HG03520 (cell line): Measurements from ENCODE around the gene ENDOU.
A peak's percentile ranks its signal among the peaks of the same experiment; 100 is the strongest.

Source experiments
- ATAC-seq: cut with Tn5 transposase; IDR thresholded peaks from one replicate; pipeline ENCODE4 v1.9.1; 2021; ENCODE audit warnings: mild to moderate bottlenecking, moderate library complexity; ENCODE audit not compliant: unreplicated experiment

ENDOU gene

GRCh38 chr12:47722941-47723631 lies 2.2 kb downstream of the ENDOU start:
- no peak for ATAC-seq

- no peak for ATAC-seq
Observed at GRCh38 chr12:47722136-47722834, 3.0 kb downstream of the ENDOU start.

DNA sequence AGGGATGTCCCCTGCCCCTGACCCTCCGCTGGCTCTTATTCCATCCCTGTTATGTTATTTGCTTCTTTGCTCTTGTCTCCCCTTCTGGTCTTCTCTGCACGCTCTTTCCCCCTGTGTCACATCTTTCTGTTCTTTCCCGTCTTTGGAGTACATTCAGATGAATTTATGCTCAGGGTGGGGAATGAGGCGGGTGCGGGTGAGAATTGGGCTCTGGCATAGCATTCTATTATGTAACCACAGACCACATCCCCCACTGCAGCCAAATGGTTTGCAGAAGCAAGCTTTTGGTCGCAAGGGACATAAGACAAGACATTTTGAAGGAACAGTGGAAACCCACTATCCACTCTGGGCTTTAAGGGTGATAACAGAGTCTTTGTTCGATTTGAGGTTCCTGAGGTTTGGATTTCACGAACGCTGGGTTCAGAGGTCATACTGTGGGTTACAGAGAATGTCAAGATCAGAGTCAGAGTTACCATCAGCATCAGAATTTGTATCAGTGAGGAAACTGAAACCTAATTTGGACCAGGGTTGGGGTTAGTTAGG lies 3.8 kb downstream of the ENDOU start:
- ATAC-seq: no peak

- ATAC-seq: no peak
Observed at GRCh38 chr12:47718531-47718930, 6.8 kb downstream of the ENDOU start.

GRCh38 chr12:47717443-47718193 lies 7.7 kb downstream of the ENDOU start:
- no peak for ATAC-seq

GRCh38 chr12:47717046-47717442 lies 8.2 kb downstream of the ENDOU start:
- no peak for ATAC-seq

GRCh38 chr12:47715877-47716548 lies 9.3 kb downstream of the ENDOU start:
- no peak for ATAC-seq

DNA sequence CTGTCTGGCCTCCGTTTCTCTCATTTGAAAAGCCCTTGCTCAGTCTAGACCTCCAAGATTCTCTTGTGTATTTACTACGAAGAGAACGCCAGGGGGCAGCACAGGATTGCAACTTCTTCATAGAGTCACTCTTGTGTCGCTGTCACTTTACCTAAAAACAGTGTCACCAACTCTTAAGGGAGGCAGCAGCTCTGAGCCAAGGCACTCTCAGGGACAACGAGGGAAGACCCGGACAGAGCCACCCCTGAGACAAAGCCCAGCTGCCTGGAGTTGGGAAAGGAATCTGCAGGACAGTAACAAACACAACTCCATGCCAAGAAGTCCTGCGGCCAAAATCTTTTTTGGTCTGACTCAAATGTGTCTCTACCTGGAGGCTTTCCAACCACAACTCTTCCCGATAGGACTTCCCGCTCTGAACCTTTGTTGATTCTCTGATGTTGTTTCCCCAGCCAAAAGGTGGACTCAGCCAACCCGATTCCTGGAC lies 9.9 kb downstream of the ENDOU start:
- ATAC-seq: peak; percentile 79

GRCh38 chr12:47714826-47715386 lies 10.4 kb downstream of the ENDOU start:
- no peak for ATAC-seq

GRCh38 chr12:47712171-47712570 lies 13.1 kb downstream of the ENDOU start:
- no peak for ATAC-seq

DNA sequence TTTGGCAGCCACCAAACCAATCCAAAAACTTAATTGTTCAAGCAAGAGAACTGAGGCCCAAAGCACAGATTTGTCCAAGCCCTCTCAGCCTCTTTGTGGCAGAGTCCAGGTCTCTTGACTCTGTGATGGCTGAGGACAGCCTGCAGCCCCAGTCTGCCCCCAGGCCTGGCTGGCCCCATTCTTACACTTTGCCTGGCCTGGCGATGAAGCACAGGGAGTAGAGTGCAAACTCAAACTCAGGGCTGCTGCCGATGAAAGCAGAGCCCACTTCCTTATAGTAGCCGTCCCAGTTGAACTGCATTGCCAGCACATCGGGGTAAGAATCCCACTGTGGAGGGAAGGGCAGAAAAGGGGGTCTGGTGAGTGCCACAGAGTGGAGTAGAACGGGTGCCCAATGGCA lies 13.8 kb downstream of the ENDOU start:
- ATAC-seq: no peak

DNA sequence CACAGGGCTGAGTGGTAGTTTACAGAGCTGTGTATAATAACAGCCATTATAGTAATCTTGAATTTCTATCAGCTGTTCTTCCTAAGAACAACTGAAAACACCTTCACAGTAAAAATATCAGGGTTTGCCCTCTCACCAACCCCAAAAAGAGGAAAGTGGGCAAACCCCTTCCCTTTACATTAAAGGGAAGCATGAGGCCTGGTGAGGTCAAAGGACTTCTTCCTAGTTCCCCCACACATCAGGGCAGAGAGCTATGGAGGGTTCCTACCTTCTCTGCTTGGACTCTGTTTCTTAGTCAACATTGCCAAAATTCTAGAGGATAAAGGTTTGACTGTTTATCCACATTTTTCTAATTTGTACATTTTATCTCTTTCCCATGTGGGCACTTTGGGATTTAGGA lies 15.0 kb downstream of the ENDOU start:
- ATAC-seq: no peak

DNA sequence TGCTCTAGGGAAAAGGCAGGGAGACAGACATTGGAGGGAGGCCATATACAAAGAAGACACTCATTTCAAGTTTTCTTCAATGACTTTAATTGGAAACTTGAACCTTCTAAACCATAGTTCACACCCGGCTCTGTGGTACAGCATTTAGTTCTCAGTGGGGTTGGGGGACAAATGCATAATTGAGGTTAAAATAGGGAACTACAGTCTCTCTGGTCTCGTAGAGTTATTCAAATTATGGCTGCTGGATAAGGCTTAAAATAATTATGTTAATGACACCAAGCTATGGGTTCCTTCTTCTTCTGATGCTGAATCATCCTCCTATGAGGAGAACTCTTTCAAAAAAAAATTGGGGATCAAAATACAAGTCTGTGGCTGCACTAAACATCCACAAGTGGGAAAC lies 15.6 kb downstream of the ENDOU start:
- no peak for ATAC-seq

GRCh38 chr12:47709237-47709636 lies 16.1 kb downstream of the ENDOU start:
- ATAC-seq: no peak

GRCh38 chr12:47707905-47708543 lies 17.3 kb downstream of the ENDOU start:
- no peak for ATAC-seq

DNA sequence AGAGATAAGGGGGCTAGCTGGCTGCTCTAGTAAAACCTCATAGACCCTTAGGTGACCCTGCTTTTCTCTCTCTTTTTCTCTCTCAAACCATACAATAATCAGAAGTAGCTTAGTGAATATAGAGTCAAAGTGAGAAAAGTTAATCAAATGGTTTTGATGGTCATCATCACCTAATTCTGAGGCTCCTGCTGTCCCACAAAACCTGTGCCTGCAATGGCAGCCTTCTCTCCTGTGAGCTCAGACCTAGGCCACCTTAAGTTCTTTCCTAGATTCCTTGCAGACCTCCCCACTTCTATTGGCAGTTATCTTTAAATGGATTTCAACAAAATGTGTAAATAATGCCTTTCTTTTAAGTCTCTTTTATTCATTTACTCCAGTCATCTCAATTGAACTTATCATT lies 17.9 kb downstream of the ENDOU start:
- ATAC-seq: no peak

- ATAC-seq: peak; percentile 78
Observed at GRCh38 chr12:47705566-47706425, 19.5 kb downstream of the ENDOU start, which contains the start of gene RPAP3. Gene RPAP3, minus strand, starts transcription at chr12:47706030. Its CDS starts 3,190 bp downstream, at chr12:47702840.

DNA sequence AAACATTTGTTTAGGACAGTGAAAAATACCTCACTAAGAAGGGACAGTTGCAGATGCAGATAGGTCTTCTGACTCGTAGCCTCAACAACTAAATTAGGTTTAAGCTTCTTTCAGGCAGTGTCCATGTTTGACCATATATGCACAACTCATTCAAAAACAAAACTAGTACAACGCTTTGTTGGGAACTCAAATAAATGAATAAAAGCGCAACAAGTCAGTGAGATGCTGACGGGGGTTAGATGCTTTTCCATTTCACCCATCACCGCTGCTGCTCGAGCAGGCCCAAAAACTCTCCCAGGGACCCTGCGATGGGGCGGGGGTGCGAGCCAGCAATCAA lies 20.1 kb downstream of the ENDOU start:
- peak; percentile 2 for ATAC-seq

DNA sequence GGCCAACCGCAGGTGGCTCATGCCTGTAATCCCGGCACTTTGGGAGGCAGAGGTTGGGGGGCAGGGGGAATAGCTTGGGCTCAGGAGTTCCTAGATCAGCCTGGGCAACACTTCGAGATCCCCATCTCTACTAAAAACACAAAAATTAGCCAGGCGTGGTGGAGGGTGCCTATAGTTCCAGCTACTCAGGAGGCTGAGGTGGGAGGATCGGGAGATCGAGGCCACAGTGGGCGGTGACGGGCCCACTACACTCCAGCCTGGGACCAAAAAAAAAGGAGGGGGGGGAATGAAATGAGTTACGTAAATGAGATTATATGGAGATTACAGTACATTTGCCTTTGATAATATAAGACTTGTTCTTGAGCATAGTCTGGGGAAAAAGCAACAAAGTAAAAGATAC lies 20.6 kb downstream of the ENDOU start:
- ATAC-seq: no peak
